Stomach (tissue), 4 donors: ENCODE measurements around the gene TRMT1L.

Experiments used
- CTCF ChIP-seq, 7 experiments: fragments of 450-650 bp in 4 of 7; fragments of 200-600 bp in 3 of 7; sonication (generic) in 3 of 7; IDR thresholded peaks; one replicate each; pipeline ENCODE4 v1.5.1; 2016 to 2019; ENCODE audit warnings: antibody characterized with exemption in 7 of 7, control low read depth in 2 of 7, mild to moderate bottlenecking in 1 of 7
- POLR2AphosphoS5 ChIP-seq, 3 donors: sonication (generic); formaldehyde crosslinking; IDR thresholded peaks; one replicate each; pipeline ENCODE4 v1.6.1; 2016; ENCODE audit warnings: antibody characterized with exemption in 3 of 3

DNA sequence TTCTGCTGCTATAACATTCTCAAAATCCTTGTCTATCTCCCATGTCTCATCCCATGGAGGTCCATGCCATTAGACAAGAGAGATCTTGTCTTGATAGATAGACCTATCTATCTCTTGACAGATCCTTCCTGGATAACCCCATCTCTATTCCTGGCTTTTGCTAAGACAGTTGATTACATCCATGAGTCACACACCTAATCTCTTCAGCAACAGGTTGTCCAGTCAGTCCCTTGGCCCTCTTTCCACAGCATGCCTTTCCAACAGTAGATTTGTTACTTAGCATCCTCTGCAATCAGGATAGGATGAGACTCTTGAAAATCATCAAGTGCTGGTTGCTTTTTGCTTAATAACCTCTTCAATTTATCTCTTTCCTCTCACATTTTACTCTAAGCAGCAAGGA is 46.6 kb downstream of the TRMT1L start:
- TF ChIP-seq CTCF (IDR thresholded peaks at IDR 0.05): no peak
- no peak for TF ChIP-seq POLR2AphosphoS5 (IDR thresholded peaks at IDR 0.05)
